Effector memory CD8-positive, alpha-beta T cell (primary cell): ENCODE data around the gene CADPS.

Experiments
- ATAC-seq: fragments of 150-1000 bp; cut with Tn5 transposase; replicated peaks from 2 replicates; pipeline ENCODE4 v1.10.0; 2021; ENCODE audit warnings: mild to moderate bottlenecking, moderate library complexity
- DNase-seq, 3 experiments: peaks; one replicate each; pipeline ENCODE4 v3.0.0; 2021
- H3K27ac Mint-ChIP-seq, 2 donors: one replicate each; pipeline ENCODE4 v1.8.0; 2022; ENCODE audit warnings: mild to moderate bottlenecking in 2 of 2, mixed read lengths in 2 of 2, moderate library complexity in 2 of 2
- H3K27me3 Mint-ChIP-seq, 2 donors: one replicate each; pipeline ENCODE4 v1.8.0; 2022; ENCODE audit warnings: mixed read lengths in 2 of 2
- H3K36me3 Mint-ChIP-seq: one replicate; pipeline ENCODE4 v1.8.0; 2022; ENCODE audit warnings: mild to moderate bottlenecking, moderate library complexity, mixed read lengths; ENCODE audit not compliant: insufficient read depth
- H3K4me1 Mint-ChIP-seq, 2 donors: one replicate each; pipeline ENCODE4 v1.8.0; 2022; ENCODE audit warnings: low read depth in 2 of 2, mixed read lengths in 2 of 2
- H3K4me3 Mint-ChIP-seq, 2 donors: one replicate each; pipeline ENCODE4 v1.8.0; 2022; ENCODE audit warnings: mild to moderate bottlenecking in 2 of 2, mixed read lengths in 2 of 2, moderate library complexity in 2 of 2
- H3K9me3 Mint-ChIP-seq, 2 donors: one replicate each; pipeline ENCODE4 v1.8.0; 2022; ENCODE audit warnings: mixed read lengths in 2 of 2

CADPS gene

GRCh38 chr3:62703451-62704167 is 171.6 kb downstream of the CADPS start:
- DNase-seq (no peak), ATAC-seq (no peak)
- Mint-ChIP-seq H3K27ac (no peak overlapping the region), H3K4me1 (no peaks in the 10 kb centered on the region), H3K9me3 (peaks cover 0 to 4% of the 10 kb centered on the region in 2 donors), H3K36me3 (no peaks in the 10 kb centered on the region), H3K27me3 (no peaks in the 10 kb centered on the region), H3K4me3 (no peak overlapping the region)

GRCh38 chr3:62700357-62700756 is 174.9 kb downstream of the CADPS start:
- ATAC-seq (no peak), DNase-seq (no peak)
- no peak overlapping the region for H3K27ac Mint-ChIP-seq
- no peaks in the 10 kb centered on the region for H3K36me3 Mint-ChIP-seq
- no peaks in the 10 kb centered on the region for H3K4me1 Mint-ChIP-seq
- no peaks in the 10 kb centered on the region for H3K27me3 Mint-ChIP-seq
- no peak overlapping the region for H3K4me3 Mint-ChIP-seq
- H3K9me3 Mint-ChIP-seq, result peaks cover 0 to 4% of the 10 kb centered on the region in 2 donors

GRCh38 chr3:62699728-62700127 is 175.5 kb downstream of the CADPS start:
- no peaks in the 10 kb centered on the region for H3K4me1 Mint-ChIP-seq
- H3K27ac Mint-ChIP-seq, result no peak overlapping the region
- H3K27me3 Mint-ChIP-seq, result no peaks in the 10 kb centered on the region
- ATAC-seq, result no peak
- DNase-seq, result no peak
- no peaks in the 10 kb centered on the region for H3K36me3 Mint-ChIP-seq
- H3K4me3 Mint-ChIP-seq, result no peak overlapping the region
- H3K9me3 Mint-ChIP-seq, result peaks cover 0 to 4% of the 10 kb centered on the region in 2 donors

- no peak for DNase-seq
- no peak for ATAC-seq
- Mint-ChIP-seq H3K27ac (no peak overlapping the region), H3K4me3 (no peak overlapping the region), H3K9me3 (peaks cover 4 to 7% of the 10 kb centered on the region in 2 donors), H3K36me3 (no peaks in the 10 kb centered on the region), H3K27me3 (no peaks in the 10 kb centered on the region), H3K4me1 (no peaks in the 10 kb centered on the region)
Observed at GRCh38 chr3:62696011-62696410, 179.2 kb downstream of the CADPS start.

GRCh38 chr3:62688812-62689211 is 186.4 kb downstream of the CADPS start:
- ATAC-seq (no peak), DNase-seq (no peak)
- no peaks in the 10 kb centered on the region for H3K27me3 Mint-ChIP-seq
- H3K27ac Mint-ChIP-seq, result no peak overlapping the region
- H3K4me1 Mint-ChIP-seq, result no peaks in the 10 kb centered on the region
- no peak overlapping the region for H3K4me3 Mint-ChIP-seq
- peaks cover 3 to 7% of the 10 kb centered on the region in 2 donors for H3K9me3 Mint-ChIP-seq
- no peaks in the 10 kb centered on the region for H3K36me3 Mint-ChIP-seq

GRCh38 chr3:62688050-62688449 is 187.2 kb downstream of the CADPS start:
- ATAC-seq, result no peak

GRCh38 chr3:62686503-62687294 is 188.5 kb downstream of the CADPS start:
- H3K27me3 Mint-ChIP-seq, result no peaks in the 10 kb centered on the region
- H3K4me1 Mint-ChIP-seq, result no peaks in the 10 kb centered on the region
- no peak overlapping the region for H3K27ac Mint-ChIP-seq
- no peak overlapping the region for H3K4me3 Mint-ChIP-seq
- ATAC-seq, result no peak
- H3K36me3 Mint-ChIP-seq, result no peaks in the 10 kb centered on the region
- peaks cover 0 to 3% of the 10 kb centered on the region in 2 donors for H3K9me3 Mint-ChIP-seq
- no peak for DNase-seq

More at GRCh38 chr3:62688050-62688449, 187.2 kb downstream of the CADPS start:
- Mint-ChIP-seq H3K4me3 (no peak overlapping the region), H3K4me1 (no peaks in the 10 kb centered on the region), H3K36me3 (no peaks in the 10 kb centered on the region), H3K27ac (no peak overlapping the region), H3K9me3 (peaks cover 2 to 3% of the 10 kb centered on the region in 2 donors), H3K27me3 (no peaks in the 10 kb centered on the region)
- DNase-seq, result no peak

GRCh38 chr3:62682826-62683225 is 192.4 kb downstream of the CADPS start:
- H3K27ac Mint-ChIP-seq, result no peak overlapping the region
- H3K4me3 Mint-ChIP-seq, result no peak overlapping the region
- no peak for DNase-seq
- no peaks in the 10 kb centered on the region for H3K27me3 Mint-ChIP-seq
- no peaks in the 10 kb centered on the region for H3K36me3 Mint-ChIP-seq
- ATAC-seq, result no peak
- no peaks in the 10 kb centered on the region for H3K4me1 Mint-ChIP-seq
- peaks cover 6% of the 10 kb centered on the region in 2 donors for H3K9me3 Mint-ChIP-seq

GRCh38 chr3:62679988-62680387 is 195.2 kb downstream of the CADPS start:
- Mint-ChIP-seq H3K36me3 (no peaks in the 10 kb centered on the region), H3K9me3 (peaks cover 6% of the 10 kb centered on the region in 2 donors), H3K27me3 (no peaks in the 10 kb centered on the region), H3K4me1 (no peaks in the 10 kb centered on the region), H3K4me3 (no peak overlapping the region), H3K27ac (no peak overlapping the region)
- ATAC-seq (no peak), DNase-seq (no peak)

GRCh38 chr3:62678841-62679240 is 196.4 kb downstream of the CADPS start:
- H3K27ac Mint-ChIP-seq, result no peak overlapping the region
- DNase-seq, result no peak
- no peak overlapping the region for H3K4me3 Mint-ChIP-seq
- no peaks in the 10 kb centered on the region for H3K4me1 Mint-ChIP-seq
- H3K9me3 Mint-ChIP-seq, result peaks cover 6% of the 10 kb centered on the region in 2 donors
- no peak for ATAC-seq
- H3K27me3 Mint-ChIP-seq, result no peaks in the 10 kb centered on the region
- no peaks in the 10 kb centered on the region for H3K36me3 Mint-ChIP-seq

GRCh38 chr3:62677926-62678325 is 197.3 kb downstream of the CADPS start:
- H3K4me1 Mint-ChIP-seq, result no peaks in the 10 kb centered on the region
- no peak overlapping the region for H3K4me3 Mint-ChIP-seq
- ATAC-seq (no peak), DNase-seq (no peak)
- H3K27me3 Mint-ChIP-seq, result no peaks in the 10 kb centered on the region
- no peaks in the 10 kb centered on the region for H3K36me3 Mint-ChIP-seq
- peaks cover 5 to 7% of the 10 kb centered on the region in 2 donors for H3K9me3 Mint-ChIP-seq
- no peak overlapping the region for H3K27ac Mint-ChIP-seq

- Mint-ChIP-seq H3K27ac (no peak overlapping the region), H3K4me3 (no peak overlapping the region), H3K9me3 (peaks cover 6 to 17% of the 10 kb centered on the region in 2 donors), H3K4me1 (no peaks in the 10 kb centered on the region), H3K27me3 (no peaks in the 10 kb centered on the region), H3K36me3 (no peaks in the 10 kb centered on the region)
- DNase-seq (no peak), ATAC-seq (no peak)
Observed at GRCh38 chr3:62676689-62677271, 198.4 kb downstream of the CADPS start.

GRCh38 chr3:62675492-62675891 is 199.7 kb downstream of the CADPS start:
- no peak for ATAC-seq
- Mint-ChIP-seq H3K4me1 (no peaks in the 10 kb centered on the region), H3K27me3 (no peaks in the 10 kb centered on the region)

GRCh38 chr3:62672988-62673313 is 202.3 kb downstream of the CADPS start:
- peaks cover 10 to 11% of the 10 kb centered on the region in 2 donors for H3K9me3 Mint-ChIP-seq
- no peak for DNase-seq
- H3K4me1 Mint-ChIP-seq, result no peaks in the 10 kb centered on the region
- no peaks in the 10 kb centered on the region for H3K27me3 Mint-ChIP-seq
- no peak for ATAC-seq
- H3K27ac Mint-ChIP-seq, result no peak overlapping the region
- H3K36me3 Mint-ChIP-seq, result no peaks in the 10 kb centered on the region
- no peak overlapping the region for H3K4me3 Mint-ChIP-seq

More at GRCh38 chr3:62675492-62675891, 199.7 kb downstream of the CADPS start:
- H3K36me3 Mint-ChIP-seq, result no peaks in the 10 kb centered on the region
- H3K4me3 Mint-ChIP-seq, result no peak overlapping the region
- peaks cover 8 to 11% of the 10 kb centered on the region in 2 donors for H3K9me3 Mint-ChIP-seq
- no peak overlapping the region for H3K27ac Mint-ChIP-seq
- no peak for DNase-seq
